G401 (cell line): Measurements from ENCODE around the gene DNAL4. TPM values are rescaled to one million over a fixed set of nuclear protein-coding genes. Genes with fewer than 3 reads are reported as not detected.

Source experiments
- DNase-seq: peaks from one replicate; pipeline ENCODE4 v3.0.0-alpha.2; 2015; ENCODE audit warnings: low spot score
- in situ Hi-C: cut with HindIII; loops from 2 replicates; pipeline ENCODE4 v1.10.0; 2016; ENCODE audit warnings: low sequenced_read_pairs, mixed read lengths
- total RNA-seq: library from RNA; depleted of rRNA; stranded (reverse); fragments of >200 nt; shearing (Covaris generic); gene quantifications from 2 replicates; pipeline ENCODE4 v1.2.3, GENCODE V29; 2014

DNAL4 gene
- total RNA-seq, 1 experiment from 2014 or later: 30.9 TPM

GRCh38 chr22:38748487-38749136 is 45.3 kb downstream of the DNAL4 start:
- in situ Hi-C loops: no loop called here
- no peak for DNase-seq

DNA sequence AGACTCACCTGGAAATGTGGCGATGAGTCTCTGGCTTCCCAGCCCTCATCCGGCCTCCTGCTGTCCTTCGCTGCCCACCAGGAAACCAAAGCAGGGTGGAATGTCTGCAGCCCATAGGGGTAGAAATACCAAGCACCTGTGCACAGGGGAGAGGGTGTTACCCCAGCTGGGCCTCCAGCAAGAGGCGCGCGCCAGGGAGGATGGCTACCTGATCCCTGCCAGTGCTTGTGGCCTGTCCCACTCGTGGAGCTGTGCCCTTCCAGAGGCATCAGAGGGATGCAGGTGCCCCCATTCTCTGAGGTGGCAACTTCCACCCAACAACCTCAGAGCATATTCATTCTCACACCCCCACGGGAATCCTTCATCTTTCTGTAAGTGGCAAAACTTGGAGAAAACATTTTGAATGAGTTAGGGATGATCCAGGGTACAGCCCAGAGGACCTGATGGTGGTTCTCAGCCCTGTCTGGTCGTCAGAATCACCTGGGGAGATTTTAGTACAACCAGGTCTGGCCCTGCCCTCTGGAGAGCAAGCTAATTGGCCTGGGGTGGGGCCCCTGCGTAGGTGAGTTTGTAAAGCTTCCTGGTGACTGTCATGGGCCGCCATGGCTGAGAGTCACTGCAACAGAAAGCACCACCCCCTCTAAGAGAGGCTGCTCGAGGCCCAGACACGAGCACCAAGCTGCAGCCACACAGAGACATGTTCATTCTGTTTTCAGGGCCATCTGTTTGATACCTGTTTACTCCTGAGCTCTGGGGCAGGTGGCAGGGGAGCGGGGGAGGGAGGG is 48.1 kb downstream of the DNAL4 start:
- no peak for DNase-seq
- in situ Hi-C loops: no loop called here

DNA sequence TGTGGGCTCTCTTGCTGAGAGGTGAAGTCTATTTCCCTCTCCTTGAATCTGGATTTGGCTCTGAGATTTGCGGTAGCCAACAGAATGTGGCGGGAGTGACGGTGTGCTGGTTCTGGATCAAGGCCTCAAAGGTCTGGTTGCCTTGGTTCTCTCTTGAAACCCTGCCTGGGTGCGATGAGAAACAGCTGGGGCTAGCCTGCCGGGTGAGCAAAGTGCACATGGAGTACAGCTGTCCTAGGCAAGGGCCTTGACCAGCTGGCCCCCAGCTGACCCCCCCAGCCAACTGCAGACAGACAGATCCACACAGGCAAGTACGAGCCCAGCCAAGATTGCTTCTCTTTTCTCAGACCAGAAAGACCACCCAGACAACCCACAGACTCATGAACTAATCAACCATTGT is 49.0 kb downstream of the DNAL4 start:
- no peak for DNase-seq
- in situ Hi-C loops: no loop called here

- in situ Hi-C loops: no loop called here
Observed at GRCh38 chr22:38742176-38742942, 51.6 kb downstream of the DNAL4 start.

GRCh38 chr22:38741576-38741975 is 52.4 kb downstream of the DNAL4 start:
- in situ Hi-C loops: no loop called here
- DNase-seq: no peak

More at GRCh38 chr22:38742176-38742942, 51.6 kb downstream of the DNAL4 start:
- no peak for DNase-seq

DNA sequence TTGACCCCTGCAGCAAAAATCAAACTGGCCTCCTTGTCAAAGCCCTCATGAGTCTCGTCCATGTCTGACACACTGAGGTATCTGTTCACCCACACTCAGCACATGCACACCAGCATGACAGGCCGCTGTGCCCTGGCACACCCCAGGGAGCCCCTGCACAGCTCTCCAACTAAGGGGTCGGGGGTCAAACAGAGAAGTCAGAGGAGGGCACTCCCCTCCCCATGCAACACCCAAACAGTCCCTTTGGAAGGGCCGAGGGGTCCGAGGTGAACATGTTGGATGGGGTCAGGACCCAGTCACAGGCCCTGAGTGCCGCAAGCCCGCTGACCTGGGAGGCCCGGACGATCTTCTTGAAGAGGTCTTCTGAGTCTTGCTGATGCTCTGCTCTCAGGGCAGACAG is 52.8 kb downstream of the DNAL4 start:
- DNase-seq: no peak
- in situ Hi-C loops: no loop called here

GRCh38 chr22:38740754-38741153 is 53.2 kb downstream of the DNAL4 start:
- in situ Hi-C loops: no loop called here
- peak; percentile 54 for DNase-seq

DNA sequence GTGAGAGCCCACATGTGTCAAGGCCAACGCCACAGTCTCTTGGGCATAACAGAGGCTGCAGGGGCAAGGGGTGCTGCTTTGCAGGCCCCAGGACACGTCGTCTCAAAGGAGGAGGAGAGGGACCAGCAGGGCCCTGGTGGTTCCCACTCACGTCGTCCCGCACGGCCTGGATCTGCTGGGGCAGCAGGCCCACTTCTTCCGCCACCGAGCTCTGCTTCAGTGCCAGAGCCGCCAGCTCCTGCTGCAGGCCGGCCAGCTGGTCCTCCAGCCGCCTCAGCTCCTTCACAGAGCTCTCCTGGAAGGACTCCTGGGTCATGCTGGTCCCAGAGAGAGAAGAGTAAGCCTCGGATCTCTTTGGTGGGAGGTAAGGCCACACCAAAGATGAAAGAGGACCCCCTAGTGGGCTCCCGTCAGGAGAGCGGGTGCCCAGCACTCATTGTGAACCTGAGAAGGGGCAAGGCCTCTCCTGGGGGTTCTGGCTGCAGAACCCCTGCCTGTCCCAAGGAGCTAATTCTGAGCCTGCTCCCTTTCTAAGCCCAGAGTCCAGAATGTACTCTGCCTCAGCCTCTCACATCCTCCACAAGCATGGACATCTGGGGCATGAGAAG is 53.7 kb downstream of the DNAL4 start:
- in situ Hi-C loops: no loop called here
- peak; percentile 61 for DNase-seq

GRCh38 chr22:38739300-38740055 is 54.5 kb downstream of the DNAL4 start:
- in situ Hi-C loops: no loop called here
- no peak for DNase-seq

DNA sequence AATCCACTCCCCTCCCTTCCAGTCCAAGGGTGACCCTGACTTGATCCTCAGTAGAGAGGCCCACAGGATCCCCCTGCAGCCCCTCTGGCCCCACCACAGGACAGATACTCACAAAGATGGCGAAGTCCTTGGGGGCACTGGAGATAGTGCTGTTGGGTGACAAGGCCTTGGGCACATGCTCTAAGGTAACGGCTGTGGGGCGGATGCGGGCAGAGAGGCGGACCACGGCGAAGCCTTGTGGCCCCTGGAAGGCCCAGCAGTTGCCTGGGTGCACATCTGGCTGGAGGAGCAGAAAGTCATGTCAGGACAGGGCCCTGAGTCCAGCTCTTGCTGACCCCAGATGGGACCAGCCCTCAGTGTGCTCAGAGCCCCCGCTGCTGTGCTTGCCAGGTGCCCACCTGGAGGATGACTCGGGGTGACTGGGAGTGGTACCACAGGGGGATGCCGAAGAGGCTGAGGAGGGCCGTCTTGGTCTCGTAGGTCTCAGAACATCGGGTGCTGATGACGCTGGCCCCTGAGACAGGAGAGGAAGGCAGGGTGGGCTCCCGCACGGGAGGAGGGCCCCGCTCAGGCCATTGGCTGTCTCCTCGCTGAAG is 55.4 kb downstream of the DNAL4 start:
- in situ Hi-C loops: no loop called here
- no peak for DNase-seq

DNA sequence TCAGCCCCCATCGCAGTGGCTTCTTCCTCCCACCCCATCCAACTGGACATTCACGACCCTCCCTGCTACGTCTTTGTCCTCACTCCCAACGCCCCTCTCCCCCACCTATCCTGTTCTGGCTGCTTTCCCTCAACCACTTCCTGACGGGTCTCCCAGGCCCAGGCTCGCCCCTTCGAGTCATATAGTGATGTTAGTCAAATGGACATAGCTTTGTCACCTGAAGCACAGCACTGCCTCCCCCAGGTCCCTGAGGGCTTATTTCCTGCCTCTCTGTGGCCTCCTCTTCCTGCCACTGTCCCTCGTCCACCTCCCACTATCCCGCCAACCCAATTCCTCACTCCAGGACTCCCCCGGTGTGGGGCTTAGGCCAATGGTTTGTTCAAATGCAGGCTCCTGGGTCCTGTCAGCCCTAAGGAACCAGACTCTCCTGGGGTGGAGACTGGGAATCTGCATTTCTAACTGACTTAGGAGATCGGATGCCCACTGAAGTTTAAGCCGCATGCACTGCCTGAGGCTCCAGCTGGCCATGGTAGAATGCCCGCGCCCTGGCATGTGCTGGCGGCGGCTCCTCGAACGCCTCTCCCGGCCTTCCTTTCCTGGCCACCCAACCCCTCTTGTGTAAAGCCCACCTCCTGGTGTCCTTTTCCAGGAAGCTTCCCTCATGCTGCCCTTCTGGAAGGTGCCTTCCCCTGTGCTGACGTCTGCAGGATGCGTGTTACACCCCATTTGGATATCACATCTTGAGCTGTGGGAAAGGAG is 56.5 kb downstream of the DNAL4 start:
- in situ Hi-C loops: no loop called here
- DNase-seq: no peak

GRCh38 chr22:38736257-38736570 is 57.7 kb downstream of the DNAL4 start:
- in situ Hi-C loops: no loop called here
- DNase-seq: no peak

DNA sequence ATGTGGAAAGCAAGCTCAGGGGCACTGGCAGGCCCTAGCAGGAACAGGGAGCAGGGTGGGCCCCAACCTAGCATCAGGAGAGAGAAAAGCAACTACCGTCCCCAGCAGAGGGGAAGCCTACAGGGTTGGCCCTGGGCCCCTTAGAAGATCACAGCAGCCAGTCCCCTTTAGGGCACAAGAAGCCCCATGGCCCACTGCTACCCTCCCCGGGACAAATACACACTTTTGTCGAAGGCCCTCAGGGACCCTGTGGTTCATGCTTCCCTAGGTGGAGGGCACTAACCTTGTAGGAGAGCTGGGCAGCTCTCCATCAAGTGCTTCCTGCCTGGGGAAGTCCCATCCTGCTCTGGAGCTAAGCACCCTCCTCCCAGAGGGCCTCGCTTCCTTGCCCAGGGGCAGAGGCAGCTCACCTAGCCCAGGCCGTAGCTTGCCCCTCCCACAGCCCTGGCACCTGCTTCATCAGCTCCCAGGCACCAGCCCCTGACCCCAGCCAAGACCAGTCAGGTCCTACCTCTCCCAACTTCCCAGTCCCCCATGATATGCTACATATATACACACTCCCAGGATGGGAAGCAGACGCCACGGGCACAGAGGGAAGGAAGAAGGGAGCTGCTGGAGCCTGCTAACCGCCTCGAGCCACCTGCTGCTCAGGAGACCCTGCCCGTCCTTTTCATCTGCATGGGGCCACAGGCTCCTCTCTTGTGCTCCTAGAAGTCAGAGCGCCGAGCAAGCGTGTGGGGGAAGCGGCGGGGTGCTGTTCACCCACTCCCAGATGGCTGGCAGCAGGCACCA is 58.3 kb downstream of the DNAL4 start:
- DNase-seq: no peak
- in situ Hi-C loops: no loop called here

DNA sequence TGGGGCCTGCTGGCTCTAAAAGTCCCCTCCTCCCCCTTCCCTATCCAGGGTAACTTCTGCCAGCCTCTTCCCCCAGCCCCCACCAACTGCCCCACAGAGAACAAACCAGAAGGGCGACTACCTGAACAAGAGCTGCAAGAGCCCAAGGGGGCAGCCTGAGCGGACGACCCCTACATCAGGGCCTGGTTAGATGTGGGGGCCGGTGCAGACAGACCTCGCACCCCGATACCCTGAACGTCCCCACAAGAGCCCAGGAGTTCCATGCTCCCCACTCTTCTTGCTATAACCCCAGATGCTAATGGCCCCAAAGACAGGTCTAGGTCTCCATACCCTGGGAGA is 58.8 kb downstream of the DNAL4 start:
- DNase-seq: no peak
- in situ Hi-C loops: no loop called here

DNA sequence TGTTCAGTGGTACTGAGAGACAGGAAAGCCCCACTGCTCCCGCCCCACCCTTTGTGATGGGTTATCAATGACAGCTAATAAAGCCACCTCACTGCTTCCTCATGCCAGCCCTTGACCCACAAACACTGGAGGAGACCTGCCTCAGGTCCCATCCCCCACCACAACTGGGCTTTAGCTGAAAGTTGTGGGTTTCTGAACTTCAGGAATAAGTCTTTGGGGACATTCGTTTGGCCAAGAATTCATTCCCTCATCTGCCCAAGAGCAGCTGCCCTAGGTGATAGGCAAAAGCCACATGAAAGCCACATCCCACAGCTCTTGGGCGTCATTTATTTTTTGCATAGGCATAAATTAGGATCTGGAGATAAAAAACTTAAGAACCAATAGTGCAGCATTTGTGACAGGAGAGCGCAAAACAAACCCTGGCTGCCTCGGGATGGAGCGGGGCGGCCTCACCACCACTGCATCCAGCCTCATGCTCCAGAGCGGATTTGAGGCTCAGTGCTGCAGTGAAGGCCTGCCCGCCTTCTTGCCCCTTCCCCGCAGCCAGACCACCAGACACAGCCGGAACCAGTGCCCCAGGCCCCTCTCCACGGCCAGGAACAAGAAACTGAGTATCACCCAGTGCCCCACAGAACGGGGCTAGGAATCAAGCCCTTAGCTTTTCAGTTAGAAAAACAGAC is 59.4 kb downstream of the DNAL4 start:
- in situ Hi-C loops: no loop called here
- DNase-seq: no peak

DNA sequence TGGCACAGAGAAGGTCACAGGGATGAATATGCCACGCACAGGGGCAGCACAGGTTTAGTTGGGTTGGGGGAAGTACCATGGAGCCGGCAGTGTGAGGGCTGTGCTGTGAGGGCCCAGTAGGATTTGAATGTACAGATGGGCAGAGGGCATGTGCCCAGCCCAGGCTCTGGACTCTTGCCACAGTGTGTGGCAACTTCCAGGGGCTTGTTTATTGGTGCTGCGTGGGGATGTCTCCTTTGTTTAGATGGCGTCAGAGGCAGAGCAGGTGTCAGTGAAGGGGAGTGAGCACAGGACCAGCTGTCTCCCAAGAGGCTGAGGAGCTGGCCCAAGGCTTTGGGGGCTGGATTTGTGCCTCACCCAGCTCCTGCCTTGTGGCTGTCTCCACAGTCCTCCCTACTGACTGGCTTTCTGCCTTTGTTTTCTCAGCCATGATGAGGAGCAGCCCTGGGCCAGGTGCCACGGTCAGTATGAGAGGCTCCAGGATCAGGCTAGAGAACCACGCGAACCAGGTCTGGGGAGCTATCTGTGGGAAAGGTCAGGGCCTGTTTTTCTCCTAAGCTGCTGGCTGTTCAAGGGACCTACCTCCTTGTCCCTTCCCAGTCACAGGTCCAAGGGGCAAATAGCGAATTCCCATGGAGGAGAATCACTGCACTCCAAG is 60.1 kb downstream of the DNAL4 start:
- in situ Hi-C loops: no loop called here
- peak; percentile 91 for DNase-seq

GRCh38 chr22:38733329-38733723 is 60.6 kb downstream of the DNAL4 start:
- no peak for DNase-seq

More at GRCh38 chr22:38733329-38733723, 60.6 kb downstream of the DNAL4 start:
- in situ Hi-C loops: no loop called here
